ENCODE data around the gene EXOSC1. TPM values are rescaled to one million over a fixed set of nuclear protein-coding genes. Genes with fewer than 3 reads are reported as not detected.

Gene EXOSC1
- total and polyA plus RNA-seq, 2 of the 13 experiments (the other 11 are each of a cell fraction or from before 2014, with no cell fraction given), result 36.3 to 39.9 TPM

- TF ChIP-seq ZFP82 (CRISPR knock-in tag; IDR thresholded peaks at IDR 0.05; ENCODE audit: borderline replicate concordance) (no peak), SMC3 (IDR thresholded peaks at IDR 0.05; ENCODE audit: low read length) (peak; percentile 89), KDM3A (CRISPR knock-in tag; IDR thresholded peaks at IDR 0.05; ENCODE audit: low read depth) (peak; percentile 53; the same call in 1 of the 2 replicates), ATF7 (IDR thresholded peaks at IDR 0.05) (peak; percentile 38; the same call in 1 of the 2 replicates), ATF7 (CRISPR knock-in tag; IDR thresholded peaks at IDR 0.05) (no peak), IKZF5 (CRISPR knock-in tag; IDR thresholded peaks at IDR 0.05) (peak; percentile 58; the same call in 1 of the 2 replicates), ZNF24 (IDR thresholded peaks at IDR 0.05) (no peak), ZNF652 (CRISPR knock-in tag; IDR thresholded peaks at IDR 0.05; ENCODE audit: borderline replicate concordance, low read depth) (no peak), ZNF136 (CRISPR knock-in tag; IDR thresholded peaks at IDR 0.05; ENCODE audit: low read depth) (no peak), IKZF1 (IDR thresholded peaks at IDR 0.05) (no peak), ETV5 (CRISPR knock-in tag; IDR thresholded peaks at IDR 0.05; ENCODE audit: borderline replicate concordance) (peak; percentile 61; the same call in 1 of the 2 replicates), SSRP1 (CRISPR knock-in tag; IDR thresholded peaks at IDR 0.05) (peak; percentile 68; the same call in 1 of the 2 replicates), RAD51 (IDR thresholded peaks at IDR 0.05; ENCODE audit: borderline replicate concordance) (no peak), ZNF354B (CRISPR knock-in tag; IDR thresholded peaks at IDR 0.05) (no peak), TCF12 (IDR thresholded peaks at IDR 0.05) (no peak), TCF12 (CRISPR knock-in tag; IDR thresholded peaks at IDR 0.05) (no peak), ZBTB1 (CRISPR knock-in tag; IDR thresholded peaks at IDR 0.05; ENCODE audit: borderline replicate concordance) (no peak), ZNF772 (CRISPR knock-in tag; IDR thresholded peaks at IDR 0.05) (no peak), ZNF326 (CRISPR knock-in tag; IDR thresholded peaks at IDR 0.05; ENCODE audit: borderline replicate concordance) (no peak), STAG1 (CRISPR knock-in tag; IDR thresholded peaks at IDR 0.05) (peak; percentile 81)
- TF ChIP-seq, protein P1, sequence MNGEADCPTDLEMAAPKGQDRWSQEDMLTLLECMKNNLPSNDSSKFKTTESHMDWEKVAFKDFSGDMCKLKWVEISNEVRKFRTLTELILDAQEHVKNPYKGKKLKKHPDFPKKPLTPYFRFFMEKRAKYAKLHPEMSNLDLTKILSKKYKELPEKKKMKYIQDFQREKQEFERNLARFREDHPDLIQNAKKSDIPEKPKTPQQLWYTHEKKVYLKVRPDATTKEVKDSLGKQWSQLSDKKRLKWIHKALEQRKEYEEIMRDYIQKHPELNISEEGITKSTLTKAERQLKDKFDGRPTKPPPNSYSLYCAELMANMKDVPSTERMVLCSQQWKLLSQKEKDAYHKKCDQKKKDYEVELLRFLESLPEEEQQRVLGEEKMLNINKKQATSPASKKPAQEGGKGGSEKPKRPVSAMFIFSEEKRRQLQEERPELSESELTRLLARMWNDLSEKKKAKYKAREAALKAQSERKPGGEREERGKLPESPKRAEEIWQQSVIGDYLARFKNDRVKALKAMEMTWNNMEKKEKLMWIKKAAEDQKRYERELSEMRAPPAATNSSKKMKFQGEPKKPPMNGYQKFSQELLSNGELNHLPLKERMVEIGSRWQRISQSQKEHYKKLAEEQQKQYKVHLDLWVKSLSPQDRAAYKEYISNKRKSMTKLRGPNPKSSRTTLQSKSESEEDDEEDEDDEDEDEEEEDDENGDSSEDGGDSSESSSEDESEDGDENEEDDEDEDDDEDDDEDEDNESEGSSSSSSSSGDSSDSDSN (CRISPR knock-in tag; IDR thresholded peaks at IDR 0.05), result no peak
- TF ChIP-seq, protein P2, sequence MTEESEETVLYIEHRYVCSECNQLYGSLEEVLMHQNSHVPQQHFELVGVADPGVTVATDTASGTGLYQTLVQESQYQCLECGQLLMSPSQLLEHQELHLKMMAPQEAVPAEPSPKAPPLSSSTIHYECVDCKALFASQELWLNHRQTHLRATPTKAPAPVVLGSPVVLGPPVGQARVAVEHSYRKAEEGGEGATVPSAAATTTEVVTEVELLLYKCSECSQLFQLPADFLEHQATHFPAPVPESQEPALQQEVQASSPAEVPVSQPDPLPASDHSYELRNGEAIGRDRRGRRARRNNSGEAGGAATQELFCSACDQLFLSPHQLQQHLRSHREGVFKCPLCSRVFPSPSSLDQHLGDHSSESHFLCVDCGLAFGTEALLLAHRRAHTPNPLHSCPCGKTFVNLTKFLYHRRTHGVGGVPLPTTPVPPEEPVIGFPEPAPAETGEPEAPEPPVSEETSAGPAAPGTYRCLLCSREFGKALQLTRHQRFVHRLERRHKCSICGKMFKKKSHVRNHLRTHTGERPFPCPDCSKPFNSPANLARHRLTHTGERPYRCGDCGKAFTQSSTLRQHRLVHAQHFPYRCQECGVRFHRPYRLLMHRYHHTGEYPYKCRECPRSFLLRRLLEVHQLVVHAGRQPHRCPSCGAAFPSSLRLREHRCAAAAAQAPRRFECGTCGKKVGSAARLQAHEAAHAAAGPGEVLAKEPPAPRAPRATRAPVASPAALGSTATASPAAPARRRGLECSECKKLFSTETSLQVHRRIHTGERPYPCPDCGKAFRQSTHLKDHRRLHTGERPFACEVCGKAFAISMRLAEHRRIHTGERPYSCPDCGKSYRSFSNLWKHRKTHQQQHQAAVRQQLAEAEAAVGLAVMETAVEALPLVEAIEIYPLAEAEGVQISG (CRISPR knock-in tag; IDR thresholded peaks at IDR 0.05), result peak; percentile 53; the same call in 1 of the 2 replicates
- TF ChIP-seq, protein P3, sequence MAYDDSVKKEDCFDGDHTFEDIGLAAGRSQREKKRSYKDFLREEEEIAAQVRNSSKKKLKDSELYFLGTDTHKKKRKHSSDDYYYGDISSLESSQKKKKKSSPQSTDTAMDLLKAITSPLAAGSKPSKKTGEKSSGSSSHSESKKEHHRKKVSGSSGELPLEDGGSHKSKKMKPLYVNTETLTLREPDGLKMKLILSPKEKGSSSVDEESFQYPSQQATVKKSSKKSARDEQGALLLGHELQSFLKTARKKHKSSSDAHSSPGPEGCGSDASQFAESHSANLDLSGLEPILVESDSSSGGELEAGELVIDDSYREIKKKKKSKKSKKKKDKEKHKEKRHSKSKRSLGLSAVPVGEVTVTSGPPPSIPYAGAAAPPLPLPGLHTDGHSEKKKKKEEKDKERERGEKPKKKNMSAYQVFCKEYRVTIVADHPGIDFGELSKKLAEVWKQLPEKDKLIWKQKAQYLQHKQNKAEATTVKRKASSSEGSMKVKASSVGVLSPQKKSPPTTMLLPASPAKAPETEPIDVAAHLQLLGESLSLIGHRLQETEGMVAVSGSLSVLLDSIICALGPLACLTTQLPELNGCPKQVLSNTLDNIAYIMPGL (CRISPR knock-in tag; IDR thresholded peaks at IDR 0.05; ENCODE audit: borderline replicate concordance in 1 of 2, low read depth in 1 of 2), result peak; percentile 24 to 53; a peak in 1 of 4 replicates
These were observed 17.7 kb upstream of the EXOSC1 start (continued) for GRCh38 chr10:97463363-97464132.

Data from HepG2 (cell line).